Hematopoietic multipotent progenitor cell treated with erythropoietin and hydrocortisone succinate and interleukin-3 and kit ligand, for 15 days (in vitro differentiated cells): Measurements from ENCODE around the gene VEGFB.
A peak's percentile ranks its signal among the peaks of the same experiment; 100 is the strongest.
"Not testable (repeated sequence)": the region's sequence is repeated elsewhere in the genome, so short reads cannot be mapped to it uniquely, and the experiment has no call there.

Experiments
- DNase-seq: peaks from one replicate; pipeline ENCODE4 v3.0.0-alpha.2; 2015; ENCODE audit warnings: low spot score

Gene VEGFB

DNA sequence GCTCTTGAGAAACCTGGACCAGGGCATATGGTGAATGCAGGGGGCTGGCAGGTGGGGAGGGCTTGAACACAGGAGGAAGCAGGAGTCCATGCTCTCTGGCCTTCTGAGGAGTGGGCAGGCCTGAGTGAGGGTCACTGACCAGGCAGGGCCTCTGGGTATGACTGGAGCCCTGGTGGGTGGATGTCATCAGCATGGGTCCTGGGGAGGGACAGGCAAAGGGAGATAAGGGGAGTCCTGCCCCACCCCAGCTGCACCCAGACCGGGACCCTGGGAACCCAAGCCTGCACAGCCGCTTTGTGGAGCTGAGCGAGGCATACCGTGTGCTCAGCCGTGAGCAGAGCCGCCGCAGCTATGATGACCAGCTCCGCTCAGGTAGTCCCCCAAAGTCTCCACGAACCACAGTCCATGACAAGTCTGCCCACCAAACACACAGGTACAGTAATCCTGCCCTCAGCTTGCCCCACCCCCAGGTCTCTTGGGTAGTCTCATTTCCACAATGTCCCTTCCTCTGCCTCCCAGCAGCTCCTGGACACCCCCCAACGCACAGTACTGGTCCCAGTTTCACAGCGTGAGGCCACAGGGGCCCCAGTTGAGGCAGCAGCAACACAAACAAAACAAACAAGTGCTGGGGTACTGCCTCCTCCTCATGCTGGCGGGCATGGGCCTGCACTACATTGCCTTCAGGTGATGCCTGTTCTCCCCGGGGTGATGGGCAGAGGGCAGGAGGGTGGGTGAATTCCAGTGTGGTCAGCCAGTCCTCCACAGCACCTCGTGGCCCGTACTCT lies 2.0 kb upstream of the VEGFB start:
- no peak for DNase-seq

DNA sequence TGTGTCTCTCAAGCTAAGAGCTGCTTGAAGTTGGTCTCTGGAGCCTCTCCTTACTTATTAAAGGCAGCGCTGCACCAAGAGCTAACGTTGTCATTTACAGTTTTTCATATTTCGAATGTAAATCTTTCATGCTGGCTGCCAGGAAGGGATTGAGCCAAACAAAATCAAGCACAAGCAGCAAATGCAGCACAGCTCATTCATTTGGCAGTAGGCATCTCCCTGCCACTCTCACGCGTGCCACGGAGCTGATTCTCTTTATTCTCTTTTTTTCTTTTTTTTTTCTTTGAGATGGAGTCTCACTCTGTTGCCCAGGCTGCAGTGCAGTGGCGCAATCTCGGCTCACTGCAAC lies 1.4 kb upstream of the VEGFB start:
- DNase-seq, result no peak

DNA sequence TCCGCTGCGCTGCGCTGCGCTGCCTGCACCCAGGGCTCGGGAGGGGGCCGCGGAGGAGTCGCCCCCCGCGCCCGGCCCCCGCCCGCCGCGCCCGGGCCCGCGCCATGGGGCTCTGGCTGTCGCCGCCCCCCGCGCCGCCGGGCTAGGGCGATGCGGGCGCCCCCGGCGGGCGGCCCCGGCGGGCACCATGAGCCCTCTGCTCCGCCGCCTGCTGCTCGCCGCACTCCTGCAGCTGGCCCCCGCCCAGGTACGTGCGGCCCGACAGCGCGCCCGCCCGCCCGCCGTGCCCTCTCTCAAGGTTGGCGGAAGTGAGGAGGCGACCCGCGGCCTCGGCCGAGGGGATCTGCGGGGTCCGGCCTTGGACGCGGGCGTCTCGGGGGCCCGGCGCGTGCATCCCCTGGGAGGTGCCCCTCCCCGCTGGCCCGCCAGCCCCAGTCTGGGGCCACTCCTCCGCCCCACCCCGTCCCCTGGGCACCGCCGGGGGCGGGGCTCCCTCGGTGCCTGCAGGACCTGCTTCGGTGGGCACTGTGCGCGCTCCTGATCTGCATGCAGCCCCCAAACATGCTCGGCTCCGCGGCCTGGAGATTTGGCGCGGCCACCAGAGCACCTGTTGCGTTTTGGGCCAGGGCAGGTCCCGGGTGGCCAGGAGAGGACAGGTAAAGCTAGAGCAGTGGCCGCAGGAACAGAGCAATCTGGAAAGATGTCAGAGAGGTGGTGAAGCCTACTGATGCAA lies 429 bp downstream of the VEGFB start:
- DNase-seq, result no peak

GRCh38 chr11:64235437-64236161 lies 1.2 kb downstream of the VEGFB start:
- no peak for DNase-seq

- no peak for DNase-seq
Measured at GRCh38 chr11:64237484-64237951, 3.1 kb downstream of the VEGFB start.

- DNase-seq, result no peak
Measured at GRCh38 chr11:64238076-64238475, 3.7 kb downstream of the VEGFB start.

DNA sequence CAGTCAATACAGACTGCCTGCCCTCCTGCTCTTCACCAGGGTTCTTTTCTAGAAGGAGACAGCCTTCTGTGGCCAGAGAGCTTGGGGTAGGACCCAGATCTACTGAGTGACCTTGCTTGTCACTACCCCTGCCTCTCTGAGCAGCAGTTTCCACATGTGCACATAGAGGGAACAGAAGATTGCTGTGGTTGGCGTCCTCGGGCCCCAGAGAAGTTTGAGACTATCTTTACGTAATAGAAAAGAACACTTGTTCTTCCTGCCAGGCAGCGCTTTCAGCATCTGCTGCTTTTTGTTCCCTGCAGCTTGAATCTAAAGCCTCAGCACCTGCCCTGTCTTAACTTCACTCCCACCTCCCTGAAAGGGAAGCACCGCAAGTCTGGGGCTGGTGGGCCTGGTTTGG lies 4.6 kb downstream of the VEGFB start:
- DNase-seq, result no peak

DNA sequence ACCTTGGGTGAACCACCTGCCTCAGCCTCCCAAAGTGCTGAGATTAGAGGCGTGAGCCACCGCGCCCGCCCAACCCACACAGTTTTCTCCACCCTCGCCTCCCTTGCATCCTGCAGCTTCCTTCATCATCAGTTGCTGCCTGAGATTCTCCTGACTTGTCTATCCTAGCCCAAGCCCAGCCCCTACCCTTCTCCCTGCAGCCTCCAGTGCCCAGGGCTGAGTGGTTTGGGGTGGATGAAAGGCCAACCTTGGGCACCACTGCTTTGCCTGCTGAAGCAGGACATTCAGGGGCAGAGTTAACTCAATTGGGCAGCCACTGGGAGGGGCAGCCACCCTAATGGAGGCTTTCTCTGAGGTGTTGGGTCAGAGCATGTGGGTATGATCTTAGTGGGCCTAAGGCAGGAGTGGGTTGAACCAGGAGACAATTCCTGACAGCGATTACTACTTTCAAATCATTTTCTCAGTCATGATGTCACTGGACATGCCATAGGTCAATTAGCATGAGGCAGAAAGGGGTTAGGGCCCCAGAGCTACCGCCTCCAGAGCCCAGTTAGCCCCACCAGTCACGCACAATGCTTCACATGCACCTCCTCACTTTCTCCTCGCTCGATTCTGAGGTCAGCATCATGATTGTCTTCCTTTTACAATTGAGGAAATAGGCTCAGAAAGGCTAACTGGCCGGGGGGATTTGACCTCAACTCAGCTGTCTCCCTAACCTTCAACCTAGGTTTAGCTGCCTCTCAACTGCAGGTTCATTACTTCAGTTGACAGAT lies 5.5 kb downstream of the VEGFB start:
- no peak for DNase-seq

DNA sequence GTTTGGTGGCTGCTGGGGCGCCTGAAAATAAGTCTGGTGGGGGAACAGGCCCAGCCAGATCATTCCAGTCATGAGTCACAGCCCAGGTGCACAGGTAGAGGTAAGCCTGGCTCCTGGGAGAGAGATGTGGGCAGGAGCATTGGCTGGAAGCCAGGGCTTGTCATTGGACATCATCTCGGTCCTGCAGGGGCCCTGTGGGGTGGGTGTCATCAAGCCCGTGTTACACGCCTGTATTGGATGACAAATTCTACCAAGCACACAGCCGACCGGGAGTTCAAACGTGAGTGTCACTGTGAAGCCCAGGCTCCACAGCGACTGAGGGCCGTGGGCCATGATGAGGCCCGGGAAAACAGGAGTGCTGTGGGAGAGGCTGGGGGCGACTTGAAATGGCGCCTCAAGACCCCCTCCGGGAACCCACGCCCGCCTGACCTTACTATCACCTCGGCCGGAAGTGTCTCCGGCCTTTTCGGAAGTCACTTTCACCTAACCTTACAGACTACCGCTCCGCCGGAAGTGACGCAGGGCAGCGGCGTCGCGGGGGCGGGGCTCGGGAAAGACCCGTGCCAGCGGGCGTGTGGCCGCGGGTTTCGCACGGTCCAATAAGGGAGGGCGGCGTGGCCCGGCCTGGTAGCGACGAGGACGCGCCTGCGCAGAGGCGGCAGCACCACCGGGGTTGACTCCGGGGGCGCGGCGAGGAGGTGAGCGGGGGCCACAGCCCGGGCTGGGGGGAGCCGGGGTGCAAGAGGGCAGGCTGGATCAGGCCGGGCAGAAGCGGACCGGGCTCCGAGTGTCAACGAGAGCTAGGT lies 6.3 kb downstream of the VEGFB start, which contains the start of gene FKBP2:
FKBP2 (plus strand) TSS at position 661 of the 806 bp plus-strand sequence. CDS start 1,293 bp downstream, outside the sequence.
- DNase-seq, result peak; percentile 98

DNA sequence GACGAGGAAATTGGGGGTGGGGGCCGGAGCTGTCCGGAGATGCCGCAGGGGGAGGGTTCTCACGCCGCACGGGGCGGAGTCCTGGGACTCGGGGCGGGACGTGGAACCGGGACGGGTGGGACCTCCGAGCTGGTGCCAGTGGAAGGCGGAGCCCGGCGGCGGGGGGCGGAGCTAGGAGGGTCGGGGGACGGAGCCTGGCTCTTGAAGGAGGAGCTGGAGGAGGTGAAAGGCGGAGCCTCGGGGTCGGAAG lies 6.8 kb downstream of the VEGFB start:
- DNase-seq, result peak; percentile 99

GRCh38 chr11:64241491-64242374 lies 7.3 kb downstream of the VEGFB start:
- no peak for DNase-seq

- DNase-seq, result no peak
Measured at GRCh38 chr11:64243236-64243854, 9.0 kb downstream of the VEGFB start.

DNA sequence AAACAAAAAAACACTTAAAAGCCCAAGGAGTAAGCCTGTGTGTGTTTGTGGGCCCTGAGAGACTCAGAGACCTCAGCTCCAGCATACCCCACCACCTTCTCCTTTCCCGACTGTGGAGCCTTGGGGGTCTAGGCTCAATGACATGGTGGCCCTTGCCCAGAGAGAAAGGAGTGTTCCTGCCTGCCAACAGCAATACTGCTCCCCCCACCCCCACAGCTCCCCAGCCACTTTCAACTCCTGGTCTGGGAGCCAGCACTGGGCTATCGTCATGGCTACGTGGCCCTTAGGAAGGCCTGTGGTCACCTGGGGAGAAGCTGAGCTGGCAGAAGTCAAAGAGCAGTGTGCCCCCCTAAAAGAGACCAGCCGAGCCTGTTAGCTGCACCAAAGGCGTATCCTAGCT lies 9.7 kb downstream of the VEGFB start:
- DNase-seq, result no peak

DNA sequence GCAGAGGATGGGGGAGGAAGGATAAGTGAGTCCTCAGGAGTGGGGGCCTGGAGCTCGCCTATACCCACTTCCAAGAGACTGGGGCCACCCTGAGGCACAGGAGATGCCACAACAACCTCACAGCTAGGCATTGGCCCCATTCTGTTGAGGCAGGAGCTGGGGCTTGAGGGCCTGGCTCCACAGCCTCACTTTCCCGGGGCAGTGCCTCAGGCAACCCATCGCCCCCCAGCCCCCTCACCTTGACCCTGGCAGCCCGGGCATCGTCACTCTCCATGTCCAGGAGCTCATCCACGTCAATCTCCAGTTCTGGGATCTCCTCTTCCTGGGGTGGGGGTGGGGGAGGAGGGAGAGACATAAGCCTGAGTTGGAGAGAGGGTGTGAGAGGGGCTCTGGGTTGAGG lies 10.6 kb downstream of the VEGFB start:
- no peak for DNase-seq

DNA sequence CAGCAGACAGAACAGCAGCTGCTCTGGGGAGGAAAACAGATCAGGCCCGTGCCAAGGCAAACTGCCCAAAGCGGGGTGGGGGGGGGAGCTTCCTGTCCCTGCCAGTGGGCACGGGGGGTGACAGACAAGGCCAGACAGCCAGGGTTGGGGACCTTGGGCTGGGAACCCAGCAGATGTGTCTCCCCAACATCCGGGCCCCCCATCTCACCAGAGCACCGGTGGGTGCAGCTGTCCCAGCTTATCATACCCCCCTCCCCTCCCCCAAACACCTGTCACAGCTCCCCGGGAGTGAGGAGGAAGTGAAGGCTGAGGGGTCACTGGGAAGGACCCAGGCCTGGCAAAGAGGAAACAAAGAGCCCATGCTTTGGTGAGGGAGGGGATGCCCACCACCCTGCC lies 11.0 kb downstream of the VEGFB start:
- DNase-seq, result no peak

DNA sequence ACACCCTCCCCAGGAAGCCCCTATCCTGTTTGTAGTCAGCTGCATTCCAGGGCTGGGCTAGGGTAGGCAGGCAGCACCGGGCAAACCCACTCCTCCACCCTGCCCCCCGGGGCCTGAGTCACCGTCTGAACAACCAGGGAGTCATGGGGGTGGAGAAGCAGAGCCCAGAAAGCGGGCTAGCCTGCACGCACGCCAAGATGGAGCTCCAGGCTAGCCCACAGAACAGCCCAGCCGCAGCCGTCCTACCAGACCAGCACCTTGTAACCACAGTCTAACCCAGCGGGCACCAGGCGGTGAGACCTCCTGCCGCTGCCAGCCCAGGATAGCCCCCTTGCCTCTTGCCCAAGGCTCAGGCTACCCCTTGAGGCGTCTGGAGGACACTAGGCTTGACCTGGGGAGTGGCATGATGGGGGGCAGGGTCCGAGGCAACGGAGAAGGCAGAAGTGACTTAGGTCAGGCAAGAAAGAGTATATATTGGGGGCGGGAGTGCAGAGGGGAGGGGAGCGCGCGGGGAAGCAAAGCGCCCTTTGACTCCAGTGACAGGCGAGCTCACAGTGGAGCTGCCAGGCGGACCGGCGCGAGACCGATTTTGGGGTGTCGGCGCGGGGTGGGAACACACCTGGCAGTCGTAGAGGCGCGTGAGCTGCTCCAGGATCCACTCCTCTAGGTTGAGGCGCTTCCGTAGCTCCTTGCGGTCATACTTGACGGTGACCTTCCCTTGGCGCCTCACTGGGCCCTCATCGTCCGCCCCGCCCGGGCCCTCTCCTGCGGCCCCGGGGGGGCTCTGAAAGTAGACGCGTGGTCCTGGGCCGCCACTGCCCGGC lies 11.6 kb downstream of the VEGFB start:
- peak; percentile 52 for DNase-seq

DNA sequence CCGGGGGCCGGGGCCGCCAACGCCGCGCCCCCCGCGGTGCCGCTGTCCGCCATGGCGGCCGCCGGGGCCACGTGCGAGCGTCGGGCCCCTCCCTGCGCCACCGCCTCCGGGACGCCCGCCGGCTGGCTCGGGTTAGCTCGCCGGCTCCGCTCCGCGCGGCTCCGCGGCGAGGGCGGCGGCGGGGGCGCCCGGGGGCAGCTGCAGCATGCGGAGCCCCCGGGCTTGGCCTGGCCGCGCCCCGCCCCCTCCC lies 12.2 kb downstream of the VEGFB start:
- DNase-seq, result not testable (repeated sequence)

GRCh38 chr11:64246871-64247728 lies 12.7 kb downstream of the VEGFB start, which contains the start of gene PPP1R14B:
TSS of gene PPP1R14B (minus strand) at chr11:64246943. CDS start at chr11:64246673, 270 bp downstream.
- peak; percentile 81 for DNase-seq
